RWPE2 (cell line): ENCODE measurements around the gene LTC4S.
A peak's percentile ranks its signal among the peaks of the same experiment; 100 is the strongest.

Experiments used
- ATAC-seq: fragments of 200-7000 bp; cut with Tn5 transposase; 3 replicates; pipeline ENCODE4 v1.9.1; 2021; ENCODE audit warnings: low read depth
- DNase-seq: peaks from one replicate; pipeline ENCODE4 v3.0.0-alpha.2; 2020; ENCODE audit warnings: low spot score
- H3K27ac ChIP-seq: fragments of 450-650 bp; 2 replicates; pipeline ENCODE4 v1.5.1; 2017; ENCODE audit warnings: mild to moderate bottlenecking; ENCODE audit not compliant: poor library complexity, severe bottlenecking
- H3K27me3 ChIP-seq: fragments of 250-450 bp; sonication (Bioruptor Pico); 2 replicates; pipeline ENCODE4 v1.5.1; 2021; ENCODE audit warnings: mild to moderate bottlenecking, moderate library complexity; ENCODE audit not compliant: insufficient read depth, poor library complexity, severe bottlenecking
- H3K36me3 ChIP-seq: fragments of 250-450 bp; sonication (Bioruptor Pico); 2 replicates; pipeline ENCODE4 v1.5.1; 2020; ENCODE audit warnings: low read depth, mild to moderate bottlenecking, moderate library complexity
- H3K4me1 ChIP-seq: fragments of 250-450 bp; sonication (Bioruptor Pico); 2 replicates; pipeline ENCODE4 v1.5.1; 2021; ENCODE audit warnings: mild to moderate bottlenecking, moderate library complexity; ENCODE audit not compliant: insufficient read depth, poor library complexity, severe bottlenecking
- H3K4me3 ChIP-seq: fragments of 250-450 bp; sonication (Bioruptor Pico); 2 replicates; pipeline ENCODE4 v1.5.1; 2021; ENCODE audit warnings: mild to moderate bottlenecking, moderate library complexity; ENCODE audit not compliant: severe bottlenecking
- H3K9me3 ChIP-seq: fragments of 250-450 bp; sonication (Bioruptor Pico); 2 replicates; pipeline ENCODE4 v1.5.1; 2021; ENCODE audit warnings: mild to moderate bottlenecking, moderate library complexity; ENCODE audit not compliant: severe bottlenecking
- CTCF ChIP-seq: fragments of 450-650 bp; IDR thresholded peaks from one replicate; pipeline ENCODE4 v1.5.1; 2017; ENCODE audit warnings: mild to moderate bottlenecking, moderate library complexity; ENCODE audit not compliant: poor library complexity, severe bottlenecking

The LTC4S gene

GRCh38 chr5:179769271-179769670 lies 24.5 kb upstream of the LTC4S start:
- TF ChIP-seq CTCF, result no peak
- H3K36me3 ChIP-seq, result peaks cover 87% of the 10 kb centered on the region
- H3K4me3 ChIP-seq, result no peak overlapping the region
- H3K4me1 ChIP-seq, result peaks cover 16% of the 10 kb centered on the region
- DNase-seq (no peak), ATAC-seq (no peak)
- no peak overlapping the region for H3K27ac ChIP-seq
- no peaks in the 10 kb centered on the region for H3K27me3 ChIP-seq
- H3K9me3 ChIP-seq, result no peaks in the 10 kb centered on the region

- no peak for TF ChIP-seq CTCF
- H3K36me3 ChIP-seq, result peaks cover 91% of the 10 kb centered on the region
- no peaks in the 10 kb centered on the region for H3K9me3 ChIP-seq
- ATAC-seq (no peak), DNase-seq (no peak)
- peaks cover 11% of the 10 kb centered on the region for H3K4me1 ChIP-seq
- no peak overlapping the region for H3K27ac ChIP-seq
- H3K27me3 ChIP-seq, result no peaks in the 10 kb centered on the region
- no peak overlapping the region for H3K4me3 ChIP-seq
Measured at GRCh38 chr5:179769796-179770195, 24.0 kb upstream of the LTC4S start.

GRCh38 chr5:179771311-179771895 lies 22.4 kb upstream of the LTC4S start:
- Histone ChIP-seq H3K9me3 (no peaks in the 10 kb centered on the region), H3K27me3 (no peaks in the 10 kb centered on the region), H3K27ac (no peak overlapping the region), H3K36me3 (peaks cover 95% of the 10 kb centered on the region), H3K4me1 (no peaks in the 10 kb centered on the region), H3K4me3 (no peak overlapping the region)
- ATAC-seq (no peak), DNase-seq (no peak)
- no peak for TF ChIP-seq CTCF

- no peak for TF ChIP-seq CTCF
- no peaks in the 10 kb centered on the region for H3K9me3 ChIP-seq
- H3K27me3 ChIP-seq, result no peaks in the 10 kb centered on the region
- no peak overlapping the region for H3K4me3 ChIP-seq
- ATAC-seq (no peak), DNase-seq (no peak)
- no peak overlapping the region for H3K27ac ChIP-seq
- H3K36me3 ChIP-seq, result peaks cover 97% of the 10 kb centered on the region
- no peaks in the 10 kb centered on the region for H3K4me1 ChIP-seq
Measured at GRCh38 chr5:179772351-179772750, 21.4 kb upstream of the LTC4S start.

- Histone ChIP-seq H3K4me1 (no peaks in the 10 kb centered on the region), H3K9me3 (no peaks in the 10 kb centered on the region), H3K36me3 (peaks cover 89% of the 10 kb centered on the region), H3K4me3 (no peak overlapping the region), H3K27ac (no peak overlapping the region), H3K27me3 (no peaks in the 10 kb centered on the region)
- TF ChIP-seq CTCF, result no peak
- ATAC-seq (no peak), DNase-seq (peak; percentile 57)
Measured at GRCh38 chr5:179773686-179774040, 20.1 kb upstream of the LTC4S start.
